Measurements from ENCODE around the gene KCNJ18.
"Not testable (repeated sequence)": the region's sequence is repeated elsewhere in the genome, so short reads cannot be mapped to it uniquely, and the experiment has no call there.

DNA sequence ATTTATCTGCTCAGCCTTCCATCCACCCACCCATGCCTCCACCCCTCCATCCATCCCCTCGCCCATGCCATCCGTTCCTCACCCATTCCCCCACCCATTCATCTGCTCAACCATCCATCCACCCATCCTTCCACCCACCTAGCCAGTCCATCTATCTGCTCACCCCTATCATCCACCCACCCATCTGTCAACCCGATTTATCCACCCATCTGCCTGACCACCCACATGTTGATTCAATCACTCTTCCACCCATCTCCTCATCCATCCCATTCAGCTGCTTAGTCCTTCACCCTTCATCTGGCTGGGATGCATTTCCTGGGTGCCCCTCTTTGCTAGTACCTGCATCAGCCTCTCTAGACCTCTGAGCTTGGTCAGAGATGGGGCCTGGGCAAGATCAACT lies 3.9 kb downstream of the KCNJ18 start:
- not testable (repeated sequence) for TF ChIP-seq EZH2phosphoT487 (IDR thresholded peaks at IDR 0.05; ENCODE audit: borderline replicate concordance, low read length)
- TF ChIP-seq, protein P1, sequence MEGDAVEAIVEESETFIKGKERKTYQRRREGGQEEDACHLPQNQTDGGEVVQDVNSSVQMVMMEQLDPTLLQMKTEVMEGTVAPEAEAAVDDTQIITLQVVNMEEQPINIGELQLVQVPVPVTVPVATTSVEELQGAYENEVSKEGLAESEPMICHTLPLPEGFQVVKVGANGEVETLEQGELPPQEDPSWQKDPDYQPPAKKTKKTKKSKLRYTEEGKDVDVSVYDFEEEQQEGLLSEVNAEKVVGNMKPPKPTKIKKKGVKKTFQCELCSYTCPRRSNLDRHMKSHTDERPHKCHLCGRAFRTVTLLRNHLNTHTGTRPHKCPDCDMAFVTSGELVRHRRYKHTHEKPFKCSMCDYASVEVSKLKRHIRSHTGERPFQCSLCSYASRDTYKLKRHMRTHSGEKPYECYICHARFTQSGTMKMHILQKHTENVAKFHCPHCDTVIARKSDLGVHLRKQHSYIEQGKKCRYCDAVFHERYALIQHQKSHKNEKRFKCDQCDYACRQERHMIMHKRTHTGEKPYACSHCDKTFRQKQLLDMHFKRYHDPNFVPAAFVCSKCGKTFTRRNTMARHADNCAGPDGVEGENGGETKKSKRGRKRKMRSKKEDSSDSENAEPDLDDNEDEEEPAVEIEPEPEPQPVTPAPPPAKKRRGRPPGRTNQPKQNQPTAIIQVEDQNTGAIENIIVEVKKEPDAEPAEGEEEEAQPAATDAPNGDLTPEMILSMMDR (conservative IDR thresholded peaks at IDR 0.05; ENCODE audit: low read depth, low read length) = not testable (repeated sequence)
